ENCODE results near the gene SLC25A53.

The SLC25A53 gene

DNA sequence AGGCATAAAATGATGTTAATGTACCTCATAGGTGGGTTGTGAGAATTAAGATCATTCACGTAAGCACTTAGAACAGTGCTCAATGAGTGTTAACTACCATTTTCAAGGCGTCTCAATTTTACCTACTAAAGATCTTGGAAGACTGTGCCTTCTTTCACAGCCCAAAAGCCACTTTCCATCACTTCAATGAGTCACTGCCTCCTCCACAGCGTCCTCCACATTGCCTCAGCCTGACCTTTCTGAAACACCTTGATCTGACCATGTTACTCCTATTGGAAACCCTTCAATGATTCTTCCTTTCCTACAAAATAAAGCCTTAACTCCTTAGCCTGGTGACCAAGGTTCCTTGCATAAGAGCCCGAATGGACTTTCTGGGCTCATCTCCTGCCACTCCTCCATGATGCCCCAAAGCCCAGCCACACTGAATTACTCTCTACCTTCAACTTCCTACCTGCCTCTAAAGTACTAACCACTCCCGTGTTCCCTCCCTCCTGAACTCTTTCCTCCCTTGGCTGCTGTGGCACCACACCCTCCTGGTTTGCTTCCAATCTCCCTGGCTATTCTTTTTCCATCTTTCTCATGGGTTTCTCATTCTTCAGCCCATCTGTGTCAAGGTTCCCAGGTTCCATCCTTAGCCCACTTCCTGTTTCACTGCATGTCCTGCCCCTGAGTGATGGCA, 22.1 kb downstream of the SLC25A53 start:
- TF ChIP-seq, protein P1, sequence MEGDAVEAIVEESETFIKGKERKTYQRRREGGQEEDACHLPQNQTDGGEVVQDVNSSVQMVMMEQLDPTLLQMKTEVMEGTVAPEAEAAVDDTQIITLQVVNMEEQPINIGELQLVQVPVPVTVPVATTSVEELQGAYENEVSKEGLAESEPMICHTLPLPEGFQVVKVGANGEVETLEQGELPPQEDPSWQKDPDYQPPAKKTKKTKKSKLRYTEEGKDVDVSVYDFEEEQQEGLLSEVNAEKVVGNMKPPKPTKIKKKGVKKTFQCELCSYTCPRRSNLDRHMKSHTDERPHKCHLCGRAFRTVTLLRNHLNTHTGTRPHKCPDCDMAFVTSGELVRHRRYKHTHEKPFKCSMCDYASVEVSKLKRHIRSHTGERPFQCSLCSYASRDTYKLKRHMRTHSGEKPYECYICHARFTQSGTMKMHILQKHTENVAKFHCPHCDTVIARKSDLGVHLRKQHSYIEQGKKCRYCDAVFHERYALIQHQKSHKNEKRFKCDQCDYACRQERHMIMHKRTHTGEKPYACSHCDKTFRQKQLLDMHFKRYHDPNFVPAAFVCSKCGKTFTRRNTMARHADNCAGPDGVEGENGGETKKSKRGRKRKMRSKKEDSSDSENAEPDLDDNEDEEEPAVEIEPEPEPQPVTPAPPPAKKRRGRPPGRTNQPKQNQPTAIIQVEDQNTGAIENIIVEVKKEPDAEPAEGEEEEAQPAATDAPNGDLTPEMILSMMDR (IDR thresholded peaks at IDR 0.05; ENCODE audit: low read length, missing control alignments), result no peak
- DNase-seq (ENCODE audit: low read depth), result no peak
- H3K4me3 ChIP-seq (replicated peaks; ENCODE audit: low read depth, low read length), result no peak overlapping the region

DNA sequence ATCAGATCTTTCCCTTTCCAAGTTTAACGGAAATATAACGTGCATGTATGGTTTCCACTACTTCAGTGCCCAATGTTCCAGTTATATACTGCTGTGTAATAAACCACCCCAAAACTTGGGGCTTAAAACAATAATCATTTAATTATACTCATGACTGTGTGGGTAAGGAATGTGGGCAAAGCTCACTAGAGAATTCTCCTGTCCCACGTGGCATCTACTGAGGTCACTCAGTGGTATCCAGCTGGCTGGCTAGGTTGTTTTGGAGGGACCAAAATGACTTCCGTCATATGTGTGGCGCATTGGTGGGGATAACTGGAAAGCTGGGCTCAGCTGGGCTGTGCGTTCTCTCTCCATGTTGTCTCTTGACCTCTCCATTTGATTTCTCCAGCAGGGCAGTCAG, 26.0 kb downstream of the SLC25A53 start:
- H3K4me3 ChIP-seq (replicated peaks; ENCODE audit: low read depth, low read length), result no peak overlapping the region
- TF ChIP-seq, protein P1 (IDR thresholded peaks at IDR 0.05; ENCODE audit: low read length, missing control alignments), result no peak
- no peak for DNase-seq (ENCODE audit: low read depth)

DNA sequence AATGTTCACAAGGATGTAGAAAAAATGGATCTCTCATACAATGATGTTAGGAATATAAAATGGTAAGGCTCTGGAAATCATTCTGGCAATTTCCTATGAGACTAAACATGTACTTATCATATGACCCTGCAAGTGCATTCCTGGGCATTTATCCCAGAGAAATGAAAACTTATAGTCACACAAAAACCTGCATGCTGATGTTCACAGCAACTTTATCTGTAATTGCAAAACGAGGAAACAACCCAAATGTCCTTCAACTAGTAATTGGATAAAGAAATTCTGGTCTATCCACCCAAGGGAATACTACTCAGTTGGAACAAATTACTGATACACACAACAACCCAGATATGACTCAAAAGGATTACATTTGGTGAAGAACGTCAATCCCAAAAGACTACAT, 30.0 kb downstream of the SLC25A53 start:
- DNase-seq (ENCODE audit: low read depth), result peak; percentile 13
- H3K4me3 ChIP-seq (replicated peaks; ENCODE audit: low read depth, low read length), result no peak overlapping the region
- TF ChIP-seq, protein P1 (IDR thresholded peaks at IDR 0.05; ENCODE audit: low read length, missing control alignments), result no peak

DNA sequence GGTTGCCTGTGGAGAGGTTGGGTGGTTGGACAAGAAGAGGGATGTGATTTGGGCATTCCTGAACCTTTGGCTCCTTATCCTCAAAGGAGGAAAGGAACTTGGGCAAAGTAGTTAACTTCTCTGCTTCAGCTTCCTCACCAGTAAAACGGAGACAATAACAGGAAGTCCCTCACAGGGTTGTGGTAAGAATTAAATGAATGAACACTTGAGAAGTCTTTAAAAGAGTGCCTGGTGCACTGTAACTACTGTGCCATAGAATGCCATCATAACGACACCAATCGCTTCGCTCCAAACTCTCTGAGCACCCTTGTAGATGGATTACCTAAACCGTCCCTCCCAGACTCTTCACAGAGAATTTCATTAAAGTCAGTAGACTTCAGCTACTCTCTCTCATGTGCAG, 34.0 kb downstream of the SLC25A53 start:
- DNase-seq (ENCODE audit: low read depth), result no peak

DNA sequence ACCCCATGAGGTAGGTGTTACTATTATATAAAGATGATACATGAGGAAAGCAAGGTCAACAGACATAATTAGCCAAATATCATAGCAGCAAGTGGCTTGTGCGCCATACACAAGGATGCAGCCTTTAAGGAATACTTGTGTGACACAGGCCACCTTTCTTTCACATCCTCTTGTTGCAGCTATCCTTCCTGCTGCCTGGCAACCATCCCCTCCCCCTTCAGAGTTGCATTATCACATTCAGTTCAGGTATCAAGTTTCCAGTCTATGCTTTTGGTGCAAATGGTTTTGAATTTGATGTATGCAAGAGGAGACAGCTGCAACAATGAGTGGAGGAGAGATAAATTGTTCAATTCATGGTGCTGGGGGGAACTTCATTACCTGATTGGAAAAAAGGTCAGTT, 38.0 kb downstream of the SLC25A53 start:
- DNase-seq (ENCODE audit: low read depth), result no peak
- TF ChIP-seq, protein P1 (IDR thresholded peaks at IDR 0.05; ENCODE audit: low read length, missing control alignments), result no peak
- H3K4me3 ChIP-seq (replicated peaks; ENCODE audit: low read depth, low read length), result no peak overlapping the region

More for the DNA sequence above, 34.0 kb downstream of the SLC25A53 start:
- TF ChIP-seq, protein P1 (IDR thresholded peaks at IDR 0.05; ENCODE audit: low read length, missing control alignments), result no peak
- H3K4me3 ChIP-seq (replicated peaks; ENCODE audit: low read depth, low read length), result no peak overlapping the region

DNA sequence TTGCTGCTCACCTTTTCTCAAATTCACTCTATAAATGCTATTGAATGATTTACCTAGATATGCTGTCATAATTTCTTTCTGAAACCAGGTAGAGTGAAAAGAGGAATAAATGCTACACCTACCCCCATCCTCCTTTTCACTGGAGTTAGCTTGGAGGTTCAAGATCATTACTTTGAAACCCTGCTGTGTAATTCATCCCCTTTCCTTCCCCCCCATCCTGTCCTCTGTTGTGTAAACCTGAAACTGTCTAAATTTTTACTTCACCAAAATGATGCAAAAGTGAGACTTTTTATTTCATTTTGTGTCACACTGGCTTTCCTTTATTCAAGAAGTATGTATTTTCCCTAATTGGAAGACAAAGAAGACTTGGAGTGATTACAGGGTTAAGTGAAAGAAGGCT, 39.0 kb downstream of the SLC25A53 start:
- DNase-seq (ENCODE audit: low read depth), result no peak
- TF ChIP-seq, protein P1 (IDR thresholded peaks at IDR 0.05; ENCODE audit: low read length, missing control alignments), result no peak
- no peak overlapping the region for H3K4me3 ChIP-seq (replicated peaks; ENCODE audit: low read depth, low read length)
